Measurements from ENCODE around the gene SYNCRIP. TPM values are rescaled to one million over a fixed set of nuclear protein-coding genes. Genes with fewer than 3 reads are reported as not detected.
"Not testable (repeated sequence)": the region's sequence is repeated elsewhere in the genome, so short reads cannot be mapped to it uniquely, and the experiment has no call there.

SYNCRIP gene
- total RNA-seq, 1 donor from 2014 or later = 55.7 TPM

GRCh38 chr6:85574932-85575598 is 67.6 kb downstream of the SYNCRIP start:
- intact Hi-C loops (cut with DNase I) = no loop called here
- ATAC-seq (ENCODE audit: poor library complexity) = no peak
- no peak for DNase-seq

GRCh38 chr6:85569323-85569722 is 73.4 kb downstream of the SYNCRIP start:
- intact Hi-C loops (cut with DNase I) = no loop called here
- DNase-seq (no peak), ATAC-seq (ENCODE audit: poor library complexity) (no peak)

- DNase-seq = no peak
- ATAC-seq (ENCODE audit: poor library complexity) = no peak
- intact Hi-C loops (cut with DNase I) = no loop called here
These were observed 74.3 kb downstream of the SYNCRIP start for GRCh38 chr6:85568411-85568810.

GRCh38 chr6:85565736-85566135 is 77.0 kb downstream of the SYNCRIP start:
- DNase-seq (no peak), ATAC-seq (ENCODE audit: poor library complexity) (no peak)
- intact Hi-C loops (cut with DNase I) = no loop called here

- intact Hi-C loops (cut with DNase I); DNase-seq; ATAC-seq (ENCODE audit: poor library complexity): not testable (repeated sequence)
These were observed 78.5 kb downstream of the SYNCRIP start for GRCh38 chr6:85564223-85564622.

Other genes starting within 250 kb of the SYNCRIP start
- 4.2 TPM for gene NT5E, start 192.8 kb downstream of the SYNCRIP start, total RNA-seq
- 27.6 TPM for gene SNX14, start 49.0 kb downstream of the SYNCRIP start, total RNA-seq